ENCODE results near the gene ZNF546.
"Not testable (repeated sequence)": the region's sequence is repeated elsewhere in the genome, so short reads cannot be mapped to it uniquely, and the experiment has no call there.

DNA sequence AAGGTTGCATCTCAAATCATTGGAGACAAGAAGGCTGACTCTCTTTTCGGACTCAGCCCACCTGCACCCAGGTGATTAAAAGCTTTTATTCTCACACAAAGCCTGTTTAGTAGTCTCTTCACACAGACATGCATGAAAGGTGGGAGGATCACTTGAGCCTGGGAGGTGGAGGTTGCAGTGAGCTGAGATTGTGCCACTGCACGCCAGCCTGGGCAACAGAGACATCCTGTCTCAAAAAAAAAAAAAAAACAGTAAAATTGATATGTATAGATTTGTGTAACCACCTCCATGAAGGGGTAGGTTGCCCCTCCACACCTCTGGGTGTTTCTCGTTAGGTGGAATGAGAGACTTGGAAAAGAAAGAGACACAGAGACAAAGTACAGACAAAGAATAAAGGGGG lies 37.9 kb upstream of the ZNF546 start:
- TF ChIP-seq CTCF, EP300, POLR2A (IDR thresholded peaks at IDR 0.05): not testable (repeated sequence)

Measured in tibial nerve (tissue), 4 donors.